GM12872 (cell line): ENCODE data around the gene VEGFB.

ENCODE experiments used
- TF ChIP-seq, protein P1 (sequence below): IDR thresholded peaks from 3 replicates; pipeline ENCODE4 v1.5.1; 2011; ENCODE audit warnings: low read depth, mild to moderate bottlenecking, low read length, moderate library complexity; ENCODE audit not compliant: insufficient read depth

Gene VEGFB

DNA sequence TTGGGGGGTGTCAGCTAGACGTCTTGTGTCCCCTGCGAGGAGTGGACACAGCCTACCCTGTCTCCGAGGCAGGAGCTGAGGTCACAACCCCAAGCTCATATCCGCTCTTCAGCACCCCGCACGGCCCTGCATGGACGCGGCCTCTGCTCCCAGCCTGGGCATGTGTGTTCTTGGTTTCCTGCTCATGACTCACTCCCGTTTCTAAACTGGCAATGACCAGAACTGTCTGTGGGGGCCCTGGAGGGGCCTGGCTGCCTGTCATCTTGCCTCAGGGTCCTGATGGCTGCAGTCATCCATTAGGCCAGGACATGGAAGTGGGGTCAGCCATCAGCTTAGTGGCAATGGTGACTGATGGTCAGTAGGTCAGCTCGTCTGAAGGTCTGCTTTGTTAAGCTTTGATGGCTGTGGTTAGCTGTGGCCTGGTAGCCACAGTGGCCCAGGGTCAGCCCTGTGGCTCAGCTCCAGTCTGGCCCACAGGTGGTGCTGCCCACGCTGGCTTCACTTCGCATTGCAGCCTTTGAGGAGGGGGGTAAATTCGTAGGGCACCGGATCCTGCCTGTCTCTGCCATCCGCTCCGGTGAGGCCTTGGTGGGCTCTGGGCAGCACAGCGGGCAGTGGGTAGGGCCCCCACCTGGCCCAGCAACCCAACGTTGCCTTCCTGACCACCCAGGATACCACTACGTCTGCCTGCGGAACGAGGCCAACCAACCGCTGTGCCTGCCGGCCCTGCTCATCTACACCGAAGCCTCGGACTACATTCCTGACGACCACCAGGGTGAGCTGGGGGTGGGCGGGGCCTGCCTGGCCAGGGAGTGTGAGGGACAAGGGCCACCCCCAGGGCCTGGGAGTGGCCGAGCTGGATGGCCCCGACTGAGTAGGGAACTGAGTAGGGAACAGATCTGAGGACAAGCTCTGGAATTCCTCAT is 28.9 kb downstream of the VEGFB start:
- TF ChIP-seq, protein P1, sequence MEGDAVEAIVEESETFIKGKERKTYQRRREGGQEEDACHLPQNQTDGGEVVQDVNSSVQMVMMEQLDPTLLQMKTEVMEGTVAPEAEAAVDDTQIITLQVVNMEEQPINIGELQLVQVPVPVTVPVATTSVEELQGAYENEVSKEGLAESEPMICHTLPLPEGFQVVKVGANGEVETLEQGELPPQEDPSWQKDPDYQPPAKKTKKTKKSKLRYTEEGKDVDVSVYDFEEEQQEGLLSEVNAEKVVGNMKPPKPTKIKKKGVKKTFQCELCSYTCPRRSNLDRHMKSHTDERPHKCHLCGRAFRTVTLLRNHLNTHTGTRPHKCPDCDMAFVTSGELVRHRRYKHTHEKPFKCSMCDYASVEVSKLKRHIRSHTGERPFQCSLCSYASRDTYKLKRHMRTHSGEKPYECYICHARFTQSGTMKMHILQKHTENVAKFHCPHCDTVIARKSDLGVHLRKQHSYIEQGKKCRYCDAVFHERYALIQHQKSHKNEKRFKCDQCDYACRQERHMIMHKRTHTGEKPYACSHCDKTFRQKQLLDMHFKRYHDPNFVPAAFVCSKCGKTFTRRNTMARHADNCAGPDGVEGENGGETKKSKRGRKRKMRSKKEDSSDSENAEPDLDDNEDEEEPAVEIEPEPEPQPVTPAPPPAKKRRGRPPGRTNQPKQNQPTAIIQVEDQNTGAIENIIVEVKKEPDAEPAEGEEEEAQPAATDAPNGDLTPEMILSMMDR, result no peak

DNA sequence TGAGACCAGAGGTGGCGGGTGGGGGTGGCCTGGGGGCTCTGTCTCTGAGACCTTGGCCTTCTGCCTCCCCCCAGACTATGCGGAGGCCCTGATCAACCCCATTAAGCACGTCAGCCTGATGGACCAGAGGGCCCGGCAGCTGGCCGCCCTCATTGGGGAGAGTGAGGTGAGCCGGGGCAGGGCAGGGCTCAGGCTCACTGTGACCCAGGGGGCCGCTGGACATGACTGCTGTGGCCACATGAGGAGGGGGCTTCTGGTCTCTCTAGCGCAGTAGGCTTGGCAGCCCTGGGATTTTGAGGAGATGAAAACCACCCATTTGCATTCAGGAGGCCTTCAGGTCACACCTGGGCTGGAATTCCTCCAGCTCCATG is 29.5 kb downstream of the VEGFB start:
- TF ChIP-seq, protein P1, result no peak

DNA sequence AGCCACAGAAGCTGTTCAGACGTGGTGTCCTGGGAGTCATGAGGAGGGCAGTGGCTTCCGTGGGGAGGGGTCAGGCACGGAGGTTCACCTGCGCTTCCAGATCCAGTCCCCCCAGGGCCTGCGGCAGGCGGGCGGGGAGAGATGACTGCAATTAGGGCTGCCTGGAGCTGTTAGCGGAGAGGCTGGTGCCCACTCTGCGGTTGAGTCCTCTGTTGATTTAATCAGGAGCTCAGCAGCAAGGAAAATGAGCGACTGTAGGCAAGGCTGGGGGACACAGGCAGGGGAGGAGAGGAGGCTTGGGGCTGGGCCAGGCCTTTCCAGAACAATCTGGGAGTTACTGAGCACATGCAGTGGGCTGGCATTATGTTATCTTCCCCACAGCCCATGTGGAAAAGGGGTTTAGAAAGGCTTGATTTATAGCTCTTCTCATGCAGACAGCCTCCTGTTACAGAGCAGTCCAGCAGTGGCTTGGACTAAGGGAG is 30.0 kb downstream of the VEGFB start:
- TF ChIP-seq, protein P1, result no peak

DNA sequence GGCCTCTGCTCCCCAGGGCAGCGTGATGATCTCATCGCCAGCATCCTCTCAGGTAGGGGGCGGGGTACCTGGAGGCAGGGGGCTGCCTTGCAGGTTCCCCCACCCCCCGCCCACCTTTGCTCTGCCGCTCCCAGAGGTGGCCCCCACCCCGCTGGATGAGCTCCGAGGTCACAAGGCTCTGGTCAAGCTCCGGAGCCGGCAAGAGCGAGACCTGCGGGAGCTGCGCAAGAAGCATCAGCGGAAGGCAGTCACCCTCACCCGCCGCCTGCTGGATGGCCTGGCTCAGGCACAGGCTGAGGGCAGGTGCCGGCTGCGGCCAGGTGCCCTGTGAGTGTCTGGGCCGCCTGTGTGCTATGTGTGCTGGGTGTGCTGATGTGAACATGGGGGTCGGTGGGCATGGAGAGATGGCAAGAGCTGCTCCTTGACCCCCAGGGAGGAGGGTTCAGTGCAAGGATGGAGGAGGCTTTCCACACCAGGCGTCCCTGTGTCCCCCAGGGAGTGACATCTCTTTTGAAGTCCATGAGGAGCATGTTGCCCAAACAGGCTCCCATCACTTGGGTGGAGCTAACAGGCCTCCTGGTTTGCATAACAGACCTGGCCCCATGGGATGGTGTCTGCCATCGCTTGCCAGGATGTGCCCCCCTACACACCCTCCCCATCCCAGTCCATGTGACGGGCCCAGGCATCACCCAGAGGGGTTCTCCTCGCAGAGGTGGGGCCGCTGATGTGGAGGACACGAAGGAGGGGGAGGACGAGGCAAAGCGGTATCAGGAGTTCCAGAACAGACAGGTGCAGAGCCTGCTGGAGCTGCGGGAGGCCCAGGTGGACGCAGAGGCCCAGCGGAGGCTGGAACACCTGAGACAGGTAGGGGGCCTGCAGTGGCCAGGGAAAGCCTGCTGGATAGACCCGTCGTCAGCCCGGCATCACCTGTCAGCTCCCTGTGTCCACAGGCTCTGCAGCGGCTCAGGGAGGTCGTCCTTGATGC is 31.1 kb downstream of the VEGFB start:
- TF ChIP-seq, protein P1, result no peak

DNA sequence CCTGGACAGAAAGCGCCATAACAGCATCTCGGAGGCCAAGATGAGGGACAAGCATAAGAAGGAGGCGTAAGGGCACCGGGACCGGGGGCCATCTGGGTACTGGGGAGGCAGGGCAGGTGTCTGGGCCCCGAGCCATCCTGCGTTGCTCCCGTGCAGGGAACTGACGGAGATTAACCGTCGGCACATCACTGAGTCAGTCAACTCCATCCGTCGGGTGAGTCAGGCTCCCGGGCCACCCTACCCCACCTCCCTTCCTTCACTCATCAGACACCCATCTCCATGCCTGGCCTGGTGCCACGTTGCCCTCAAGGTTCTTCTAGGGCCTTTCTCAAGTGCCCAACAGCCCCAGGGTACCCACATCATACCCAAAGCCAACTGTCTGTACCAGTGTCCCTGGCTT is 32.0 kb downstream of the VEGFB start:
- TF ChIP-seq, protein P1, result no peak

DNA sequence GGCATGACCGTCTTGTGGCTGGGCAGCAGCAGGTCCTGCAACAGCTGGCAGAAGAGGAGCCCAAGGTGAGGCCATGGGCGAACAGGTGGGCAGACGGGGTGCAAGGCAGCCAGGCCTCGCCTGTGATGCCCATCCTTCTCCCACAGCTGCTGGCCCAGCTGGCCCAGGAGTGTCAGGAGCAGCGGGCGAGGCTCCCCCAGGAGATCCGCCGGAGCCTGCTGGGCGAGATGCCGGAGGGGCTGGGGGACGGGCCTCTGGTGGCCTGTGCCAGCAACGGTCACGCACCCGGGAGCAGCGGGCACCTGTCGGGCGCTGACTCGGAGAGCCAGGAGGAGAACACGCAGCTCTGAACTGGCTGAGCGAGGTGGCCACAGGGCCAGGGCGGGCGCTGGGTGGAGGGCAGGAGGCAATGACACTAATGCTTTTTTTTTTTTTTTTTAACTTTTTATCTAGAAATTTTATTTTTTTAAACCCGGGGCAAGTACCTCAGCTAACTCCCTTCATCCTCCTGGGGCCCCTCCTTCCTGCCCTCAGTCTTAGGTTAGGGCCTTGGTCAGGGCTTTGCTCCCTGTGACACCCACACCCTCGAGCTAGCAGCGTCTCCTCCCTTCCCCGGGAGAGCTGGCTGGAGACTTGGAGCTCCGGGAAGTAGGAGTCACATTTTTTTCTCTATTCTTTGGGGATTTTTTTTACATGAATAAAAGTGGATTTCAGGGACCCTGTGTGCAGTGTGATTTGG is 33.0 kb downstream of the VEGFB start:
- TF ChIP-seq, protein P1, result no peak
